HG03558 (cell line): ENCODE measurements around the gene TM6SF1.
"Not testable (repeated sequence)": the region's sequence is repeated elsewhere in the genome, so short reads cannot be mapped to it uniquely, and the experiment has no call there.

Source experiments
- ATAC-seq: cut with Tn5 transposase; IDR thresholded peaks from one replicate; pipeline ENCODE4 v1.9.1; 2021; ENCODE audit warnings: moderate number of reproducible peaks; ENCODE audit not compliant: unreplicated experiment; ENCODE audit errors: extremely low read depth

The TM6SF1 gene

DNA sequence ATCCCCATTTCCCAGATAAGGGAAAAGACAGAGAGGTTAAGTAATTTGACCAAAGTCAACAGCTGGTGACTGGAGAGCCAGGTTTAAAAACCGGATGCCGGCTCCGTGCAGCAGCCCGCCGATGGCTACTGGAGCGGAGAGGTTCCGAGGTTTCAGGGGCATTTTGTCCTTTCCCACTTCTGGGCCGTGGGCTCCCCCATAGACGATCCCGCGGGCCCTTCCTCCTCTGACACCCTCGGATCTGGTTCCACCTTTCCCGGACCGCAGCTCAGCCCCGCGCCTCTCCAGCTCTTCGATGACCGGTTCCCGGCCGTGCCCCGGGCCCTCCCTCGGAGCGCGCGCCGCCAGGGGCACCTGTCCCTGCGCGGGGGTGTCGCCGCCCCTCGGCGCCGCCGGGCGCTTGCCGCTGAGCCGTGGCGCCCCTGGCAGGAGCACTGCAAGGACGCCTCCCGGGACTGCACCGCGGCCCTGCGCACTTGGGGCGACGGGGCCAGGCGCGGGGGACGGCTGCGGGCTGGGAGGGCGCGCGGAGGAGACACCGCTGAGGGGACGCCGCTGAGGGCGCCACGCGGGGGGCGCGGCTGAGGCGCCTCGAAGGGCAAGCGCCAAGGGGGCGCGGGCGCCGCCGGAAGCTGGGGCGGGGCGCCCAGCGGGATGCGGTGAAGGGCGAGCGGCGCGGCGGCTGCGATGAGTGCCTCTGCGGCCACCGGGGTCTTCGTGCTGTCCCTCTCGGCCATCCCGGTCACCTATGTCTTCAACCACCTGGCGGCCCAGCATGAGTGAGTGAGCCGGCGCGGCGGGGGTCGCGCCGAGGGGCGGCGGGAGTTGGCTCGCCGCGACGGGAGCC is at the start of gene TM6SF1:
Gene TM6SF1 (plus strand): TSS at position 652 of the 847 bp plus-strand sequence. CDS start 36 bp downstream, at position 688.
- ATAC-seq, result no peak

- no peak for ATAC-seq
Measured at GRCh38 chr15:83057696-83058376, 49.6 kb upstream of the TM6SF1 start.

DNA sequence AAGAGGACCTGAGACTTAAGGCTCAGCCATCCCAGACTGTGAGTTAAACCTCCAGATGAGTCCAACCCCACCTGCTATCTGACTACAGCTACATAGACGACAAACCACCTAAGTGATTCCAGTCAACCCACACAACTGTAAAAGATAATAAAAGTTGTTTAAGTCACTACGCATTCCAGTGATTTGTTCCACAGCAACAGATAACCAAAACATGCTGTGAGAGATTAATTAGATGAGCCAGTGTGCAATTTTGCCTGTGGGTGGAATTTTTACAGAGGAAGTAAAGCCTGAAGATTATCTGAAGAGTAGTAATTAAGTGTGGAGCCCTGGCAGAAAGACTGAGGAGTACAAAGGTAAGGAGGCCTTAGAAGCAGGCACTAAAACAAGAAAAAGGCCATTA is 45.8 kb upstream of the TM6SF1 start:
- ATAC-seq, result no peak

GRCh38 chr15:83062768-83063180 is 44.7 kb upstream of the TM6SF1 start:
- ATAC-seq, result no peak

- ATAC-seq, result no peak
Measured at GRCh38 chr15:83063551-83063950, 43.9 kb upstream of the TM6SF1 start.

DNA sequence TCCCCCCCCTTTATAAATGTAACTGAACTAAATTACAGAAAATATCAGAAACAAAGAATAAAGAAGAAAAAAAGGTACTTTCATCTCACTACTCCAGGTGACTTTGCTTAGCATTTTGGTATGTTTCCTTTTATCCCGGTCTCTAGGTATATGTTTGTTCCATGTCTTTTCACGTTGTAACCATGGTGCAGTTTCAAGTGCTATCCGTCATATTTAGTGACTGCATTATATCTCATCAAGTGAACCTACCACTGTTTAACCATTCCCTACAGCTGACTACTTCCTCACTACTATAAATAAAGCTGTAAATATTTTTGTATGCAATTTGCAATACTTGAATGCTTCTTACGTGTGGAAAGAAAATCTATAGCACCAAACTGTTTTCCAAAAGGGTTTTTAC is 42.6 kb upstream of the TM6SF1 start:
- ATAC-seq, result no peak

DNA sequence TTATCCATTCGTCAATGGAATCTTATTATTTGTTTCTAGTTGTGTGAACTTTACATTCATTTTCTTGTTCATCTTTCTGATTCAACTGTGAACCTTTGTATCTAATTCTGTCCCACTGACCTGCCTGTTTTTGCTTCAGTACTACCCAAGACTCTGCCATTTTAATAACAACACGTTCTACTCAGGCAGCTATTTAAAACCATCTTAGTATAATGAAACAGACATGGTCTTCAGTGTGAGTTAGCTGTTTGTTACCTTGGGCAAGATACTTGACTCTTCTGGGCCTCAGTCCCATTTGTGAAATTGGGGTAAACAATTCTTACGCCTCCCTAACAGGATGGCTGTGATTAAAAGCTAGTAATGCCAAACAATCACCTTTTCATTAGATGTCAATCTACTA is 42.0 kb upstream of the TM6SF1 start:
- no peak for ATAC-seq

DNA sequence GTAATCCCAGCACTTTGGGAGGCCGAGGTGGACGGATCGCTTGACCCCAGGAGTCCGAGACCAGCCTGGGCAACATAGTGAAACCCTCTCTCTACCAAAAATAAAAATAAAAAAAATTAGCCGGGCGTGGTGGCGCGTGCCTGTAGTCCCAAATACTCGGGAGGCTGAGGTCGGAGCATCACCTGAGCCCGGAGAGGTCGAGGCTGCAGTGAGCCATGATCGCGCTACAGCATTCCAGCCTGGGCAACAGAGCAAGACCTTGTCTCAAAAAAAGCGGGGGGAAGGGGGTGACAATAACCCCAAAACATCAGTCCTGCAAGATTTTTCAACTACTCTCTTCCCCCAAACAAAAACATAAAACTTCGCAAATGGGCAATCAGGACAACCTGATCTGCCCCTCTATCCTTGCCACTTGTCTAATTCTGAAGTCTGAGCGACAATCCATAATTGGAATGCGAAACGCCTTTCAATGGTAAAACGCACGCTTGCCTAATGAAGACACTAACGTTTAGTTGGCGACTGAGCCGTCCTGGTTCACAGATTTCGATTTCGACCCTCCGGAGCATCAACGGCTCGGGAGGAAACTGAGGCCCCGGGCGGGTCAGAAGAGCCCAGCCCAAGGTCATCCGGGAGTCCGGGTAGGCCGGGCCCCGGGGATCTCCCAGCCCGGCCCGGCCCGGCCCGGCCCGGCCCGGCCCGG is 41.3 kb upstream of the TM6SF1 start:
- no peak for ATAC-seq

DNA sequence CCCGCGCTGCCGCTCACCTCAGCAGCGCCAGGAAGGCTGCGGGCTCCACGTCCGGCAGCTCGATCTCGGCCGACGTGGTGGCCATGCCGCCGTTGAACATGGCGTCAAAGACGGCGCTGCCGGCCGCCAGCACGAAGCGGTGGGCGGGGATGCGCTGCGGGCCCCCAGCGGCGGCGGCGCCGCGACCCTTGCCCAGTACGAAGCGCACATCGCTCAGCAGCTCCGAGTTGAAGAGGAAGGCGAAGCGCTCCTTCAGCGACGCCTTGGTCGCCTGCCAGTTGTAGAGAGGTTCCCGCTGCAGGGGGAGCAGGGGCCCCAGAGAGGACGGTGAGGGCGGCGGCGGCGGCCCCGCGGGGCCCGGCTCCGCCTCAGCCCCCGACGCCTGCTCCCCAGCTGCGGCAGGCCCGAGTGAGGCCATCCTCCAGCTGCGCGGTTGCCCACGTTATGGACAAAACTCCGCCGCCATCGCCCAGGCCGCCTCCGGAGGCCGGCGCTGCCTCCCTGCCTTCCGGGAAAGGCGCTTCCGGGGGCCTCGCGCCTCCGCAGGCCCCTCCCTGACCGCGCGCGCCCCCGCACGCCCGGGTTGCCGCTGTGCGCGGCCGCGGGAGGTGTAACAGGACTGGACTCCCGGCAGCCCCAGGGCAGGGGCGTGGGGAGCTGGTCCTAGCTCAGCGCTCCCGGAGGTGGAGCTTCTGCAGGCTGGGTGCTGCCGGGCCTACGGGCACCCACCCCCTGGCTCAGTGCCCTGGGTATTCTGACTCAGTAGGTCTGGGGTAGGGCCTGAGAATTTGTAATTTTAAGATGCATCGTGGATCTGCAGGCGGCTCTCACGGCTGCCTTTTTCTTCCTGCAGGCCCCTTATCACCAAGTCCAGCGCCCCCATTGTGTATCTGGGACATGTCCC is 40.5 kb upstream of the TM6SF1 start, which contains the start of gene BTBD1:
Gene BTBD1 (minus strand): TSS at position 519 of the 904 bp plus-strand sequence. CDS start 101 bp downstream, at position 418.
- peak; percentile 69 for ATAC-seq

DNA sequence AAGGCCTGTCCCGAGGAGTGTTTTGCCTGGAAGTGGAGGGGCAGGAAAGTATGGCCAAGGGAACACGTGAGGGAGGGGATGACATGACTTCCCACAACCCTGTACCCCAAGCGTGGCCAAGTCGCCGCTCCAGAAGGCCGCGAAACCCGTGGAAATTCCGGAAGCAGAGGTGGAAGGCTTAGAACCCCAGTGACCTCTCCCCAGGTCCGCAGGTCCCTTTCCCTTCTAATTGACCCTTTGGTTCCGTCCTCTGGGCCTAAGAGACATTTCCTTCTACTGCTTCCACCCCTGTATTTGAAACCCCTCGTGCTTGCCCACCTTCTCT is 39.8 kb upstream of the TM6SF1 start:
- ATAC-seq, result no peak

DNA sequence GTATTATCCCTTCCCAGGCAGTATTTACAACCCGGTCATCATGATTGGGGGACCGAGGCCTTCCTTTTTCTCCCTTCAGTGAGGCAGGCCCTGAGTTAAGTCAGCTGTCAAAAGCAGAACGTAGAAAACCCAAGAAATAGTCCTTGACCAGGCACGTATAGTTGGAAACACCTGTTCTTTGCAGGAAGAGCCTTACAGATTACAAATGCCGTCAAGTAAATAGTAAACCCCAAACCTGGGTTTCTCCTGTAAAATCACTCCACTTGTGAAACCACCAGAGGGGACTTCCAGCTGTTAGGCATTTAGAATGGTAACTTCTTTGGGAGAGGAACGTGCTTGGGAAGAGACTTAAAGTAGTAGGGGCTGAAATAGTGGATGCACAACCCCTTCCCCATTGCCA is 39.4 kb upstream of the TM6SF1 start:
- no peak for ATAC-seq

DNA sequence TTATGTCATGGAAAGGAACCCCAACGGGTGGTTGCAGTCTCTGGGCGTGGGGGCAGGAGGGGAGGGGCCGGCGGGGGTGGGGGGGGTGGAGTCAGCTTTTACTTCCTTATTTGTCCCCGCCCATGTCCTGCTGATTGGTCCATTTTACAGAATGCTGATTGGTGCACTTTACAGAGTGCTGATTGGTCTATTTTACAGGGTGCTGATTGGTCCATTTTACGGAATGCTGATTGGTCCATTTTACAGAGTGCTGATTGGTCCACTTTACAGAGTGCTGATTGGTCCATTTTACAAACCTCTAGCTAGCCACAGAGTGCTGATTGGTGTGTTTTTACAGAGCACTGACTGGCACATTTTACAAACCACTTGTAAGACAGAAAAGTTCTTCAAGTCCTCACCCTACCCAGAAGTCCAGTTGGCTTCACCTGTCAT is 38.2 kb upstream of the TM6SF1 start:
- ATAC-seq, result not testable (repeated sequence)

DNA sequence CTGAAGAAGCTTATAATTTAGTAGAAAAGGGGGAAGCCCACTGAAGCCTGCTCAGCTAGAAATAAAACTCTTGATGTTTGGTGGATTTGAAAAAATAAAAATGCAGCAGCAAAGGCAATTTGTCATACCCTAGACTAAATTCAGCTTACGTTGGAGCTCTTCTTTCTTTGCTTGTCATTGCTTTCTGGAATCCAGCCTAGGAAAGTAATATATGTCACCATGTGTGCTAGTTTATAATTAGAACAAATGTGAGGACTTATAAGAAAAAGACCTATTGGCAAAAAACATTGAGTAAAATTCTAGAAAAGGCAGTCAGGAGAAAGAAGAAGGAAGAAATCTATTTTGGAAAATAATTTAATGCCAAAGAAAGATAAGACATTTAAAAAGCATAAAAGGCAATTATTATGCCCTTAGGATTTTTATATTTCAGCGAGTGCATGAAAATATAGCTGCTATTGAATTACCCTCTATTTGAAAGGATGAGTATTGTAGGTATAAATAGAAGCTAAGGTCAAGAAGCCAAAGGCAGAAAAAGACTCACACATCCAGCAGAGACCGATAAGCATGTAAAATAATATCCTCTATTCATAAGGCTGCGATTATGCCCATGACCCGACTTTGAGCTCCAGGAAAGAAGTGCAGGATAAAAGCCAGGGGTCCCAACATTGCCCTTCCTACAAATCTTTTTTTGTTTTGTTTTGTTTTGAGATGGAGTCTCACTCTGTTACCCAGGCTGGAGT is 29.8 kb upstream of the TM6SF1 start:
- ATAC-seq, result no peak

GRCh38 chr15:83078712-83079111 is 28.7 kb upstream of the TM6SF1 start:
- ATAC-seq, result no peak

- no peak for ATAC-seq
Measured at GRCh38 chr15:83081256-83082014, 26.0 kb upstream of the TM6SF1 start.

DNA sequence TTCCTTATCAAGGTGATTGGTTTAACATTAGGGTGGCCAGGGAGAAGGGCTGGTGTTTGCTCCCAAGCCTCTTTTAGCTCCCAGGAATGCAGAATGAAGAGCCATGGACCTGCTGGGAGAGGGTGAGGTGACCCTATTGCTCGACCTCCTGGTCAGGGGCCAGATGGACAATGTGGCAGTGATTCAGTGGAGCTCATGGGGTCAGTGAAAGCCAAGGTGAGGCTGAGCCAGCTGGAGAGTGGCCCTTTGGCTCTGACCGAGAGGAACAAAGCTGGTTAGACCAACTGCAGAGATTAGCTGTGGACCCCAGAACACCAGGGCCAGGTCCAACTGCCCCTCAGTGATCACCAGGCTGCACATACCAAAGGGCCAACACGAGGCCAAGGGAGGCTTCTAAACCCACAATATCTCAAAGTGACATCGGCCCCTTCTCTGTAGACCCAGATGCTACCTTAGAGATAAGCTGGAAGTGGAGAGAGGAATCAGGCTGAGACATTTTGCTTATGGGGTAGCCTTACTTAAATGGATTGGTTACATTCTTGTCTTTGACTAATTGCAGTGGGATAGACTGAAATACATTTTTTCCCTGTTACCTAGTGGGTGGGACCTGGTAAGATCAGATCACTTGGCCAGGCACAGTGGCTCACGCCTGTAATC is 24.6 kb upstream of the TM6SF1 start:
- no peak for ATAC-seq

- ATAC-seq, result not testable (repeated sequence)
Measured at GRCh38 chr15:83085461-83085860, 22.0 kb upstream of the TM6SF1 start.
